KOPT-K1 (cell line): ENCODE data around the gene STARD10.
"Not testable (repeated sequence)": the region's sequence is repeated elsewhere in the genome, so short reads cannot be mapped to it uniquely, and the experiment has no call there.

Experiments
- H3K27ac ChIP-seq: fragments of 200-600 bp; sonication (generic); 2 replicates; pipeline ENCODE4 v1.5.1; 2016; ENCODE audit warnings: antibody characterized with exemption, mild to moderate bottlenecking, low read depth, low read length; ENCODE audit not compliant: poor library complexity, severe bottlenecking
- H3K36me3 ChIP-seq: fragments of 200-600 bp; sonication (generic); 2 replicates; pipeline ENCODE4 v1.5.1; 2017; ENCODE audit warnings: antibody characterized with exemption, mild to moderate bottlenecking, low read length, moderate library complexity; ENCODE audit not compliant: insufficient read depth
- H3K9me3 ChIP-seq: fragments of 200-600 bp; sonication (generic); 2 replicates; pipeline ENCODE4 v1.5.1; 2017; ENCODE audit warnings: antibody characterized with exemption, low read length, mild to moderate bottlenecking; ENCODE audit not compliant: insufficient read depth, poor library complexity, severe bottlenecking

STARD10 gene

DNA sequence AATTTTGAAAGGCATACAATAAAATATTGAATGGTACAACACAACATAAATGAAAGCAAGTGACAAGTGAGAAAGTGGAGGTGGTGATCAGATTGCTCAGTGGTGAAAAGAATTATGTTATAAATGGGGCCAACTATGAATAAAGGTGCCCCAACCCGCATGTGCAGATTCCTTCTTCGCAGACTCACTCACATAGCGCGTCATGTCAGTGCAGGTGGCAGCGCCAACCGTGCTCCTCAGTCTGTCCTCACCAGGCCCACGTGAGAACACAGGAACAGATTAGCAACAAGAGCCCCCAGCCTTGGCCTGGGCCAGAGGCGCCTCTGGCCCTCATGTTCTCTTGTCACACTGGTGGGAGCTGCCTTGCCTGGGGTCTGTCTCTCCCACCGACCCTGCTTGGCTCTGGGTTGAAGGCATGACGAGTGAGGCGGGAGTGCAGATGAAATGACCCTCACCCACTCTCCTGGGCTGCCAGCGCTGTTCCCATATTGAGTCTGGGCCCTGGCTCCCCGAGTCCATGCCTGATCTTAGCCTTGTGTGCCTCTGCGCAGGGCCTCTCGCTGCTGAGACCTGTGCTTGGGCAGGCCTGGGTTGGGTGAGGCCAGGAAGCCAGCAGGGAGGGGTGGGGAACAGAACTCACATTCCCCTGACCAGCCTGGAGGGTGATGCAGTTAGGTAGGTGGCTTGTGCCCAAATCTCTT lies 26.7 kb upstream of the STARD10 start:
- H3K36me3 ChIP-seq = peaks cover 86% of the 10 kb centered on the region
- H3K9me3 ChIP-seq = no peaks in the 10 kb centered on the region
- H3K27ac ChIP-seq = no peak overlapping the region

DNA sequence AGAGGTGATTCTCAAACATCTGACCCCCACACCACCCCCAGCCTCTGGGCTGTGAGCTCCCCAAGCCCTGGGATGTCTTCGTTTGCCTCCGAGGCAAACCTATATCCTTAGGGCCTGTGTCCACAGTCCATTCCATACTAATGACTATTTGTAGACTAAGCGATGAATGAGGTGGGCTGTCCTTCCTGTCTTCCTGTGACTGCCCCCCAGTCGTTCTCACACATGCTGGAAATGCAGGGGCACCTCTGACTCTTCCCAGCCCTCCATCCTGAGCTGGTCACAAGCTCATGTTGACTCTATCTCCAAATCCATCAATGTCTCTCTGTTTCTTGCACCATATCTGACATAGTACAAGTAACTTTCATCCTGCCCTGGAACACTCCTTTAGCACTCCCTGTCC lies 25.1 kb upstream of the STARD10 start:
- Histone ChIP-seq H3K36me3 (peaks cover 70% of the 10 kb centered on the region), H3K27ac (no peak overlapping the region), H3K9me3 (no peaks in the 10 kb centered on the region)

DNA sequence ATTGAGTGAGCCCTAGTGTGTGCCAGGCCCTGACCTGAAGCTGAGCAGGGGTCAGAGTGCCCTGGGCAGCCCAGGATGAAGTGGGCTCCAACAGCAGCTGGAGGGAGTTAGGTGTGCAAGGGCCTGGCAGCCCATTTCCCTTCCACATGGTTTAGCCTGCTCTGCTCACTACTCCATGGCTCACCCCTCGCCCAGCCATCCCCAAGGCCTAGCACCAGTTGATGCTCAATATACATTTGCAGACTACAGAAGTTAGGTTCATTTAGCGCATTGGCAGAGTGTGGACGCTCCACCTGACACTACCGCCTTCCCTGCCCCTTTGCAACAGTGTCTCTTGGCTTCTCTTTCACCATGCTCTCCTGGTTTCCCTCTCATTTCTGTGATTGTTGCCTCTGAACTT lies 24.1 kb upstream of the STARD10 start:
- H3K27ac ChIP-seq = no peak overlapping the region
- H3K9me3 ChIP-seq = no peaks in the 10 kb centered on the region
- H3K36me3 ChIP-seq = peaks cover 60% of the 10 kb centered on the region

DNA sequence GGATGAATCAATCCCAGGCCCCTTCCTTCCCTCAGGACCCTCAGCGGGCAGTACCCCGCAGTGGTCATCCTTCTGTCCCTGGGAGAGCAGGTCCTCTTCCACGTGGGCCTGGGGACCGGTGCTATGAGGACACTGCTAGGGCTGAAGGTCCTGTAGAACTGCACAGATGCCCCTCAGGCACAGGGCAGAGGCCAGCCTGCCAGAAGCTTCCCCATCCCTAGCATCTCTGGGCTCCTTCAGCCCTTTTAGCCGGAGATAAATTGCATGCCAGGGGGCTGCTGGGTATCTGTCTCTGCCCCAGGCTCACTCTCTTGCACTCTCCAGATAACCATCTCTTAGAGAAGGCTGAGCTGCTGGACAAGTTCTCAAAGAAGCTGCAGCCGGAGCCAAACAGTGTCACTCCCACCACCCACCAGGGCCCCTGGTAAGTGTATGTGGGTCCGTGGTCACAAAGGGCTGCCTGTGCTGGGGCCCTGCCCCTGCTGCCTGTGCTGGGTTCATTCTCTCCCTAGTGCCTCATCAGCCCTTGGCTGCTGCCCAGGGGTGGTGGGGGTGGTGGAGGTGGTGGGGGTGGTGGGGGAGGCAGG lies 22.6 kb upstream of the STARD10 start:
- Histone ChIP-seq H3K36me3 (peaks cover 51% of the 10 kb centered on the region), H3K9me3 (no peaks in the 10 kb centered on the region), H3K27ac (peak overlapping the region; percentile 87)

DNA sequence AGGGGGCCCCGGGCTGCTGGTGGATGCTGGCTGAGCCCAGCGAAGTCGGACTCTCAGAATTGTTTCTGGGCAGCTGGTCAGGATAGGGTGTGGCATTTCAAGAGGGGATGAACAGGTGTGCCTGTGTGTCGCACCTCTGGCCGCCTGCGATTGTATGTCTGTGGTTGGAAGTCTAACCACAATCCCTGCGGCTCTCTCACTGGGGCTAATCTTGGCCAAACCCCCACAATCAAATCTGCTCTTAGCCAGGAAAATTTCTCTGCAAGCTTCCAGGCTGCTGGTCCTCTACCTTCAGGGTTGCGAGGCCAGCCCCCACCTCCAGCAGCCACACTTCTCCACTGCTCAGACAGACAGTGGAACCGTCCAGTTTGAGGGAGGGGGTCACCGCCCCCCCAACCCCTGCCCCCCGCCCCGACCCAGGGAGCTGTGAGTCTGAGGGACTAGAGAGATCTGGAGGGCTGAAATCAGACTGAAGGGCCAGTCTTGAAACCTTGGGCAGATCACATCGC lies 21.3 kb upstream of the STARD10 start:
- Histone ChIP-seq H3K9me3 (no peaks in the 10 kb centered on the region), H3K36me3 (peaks cover 46% of the 10 kb centered on the region), H3K27ac (peak overlapping the region; percentile 87)

DNA sequence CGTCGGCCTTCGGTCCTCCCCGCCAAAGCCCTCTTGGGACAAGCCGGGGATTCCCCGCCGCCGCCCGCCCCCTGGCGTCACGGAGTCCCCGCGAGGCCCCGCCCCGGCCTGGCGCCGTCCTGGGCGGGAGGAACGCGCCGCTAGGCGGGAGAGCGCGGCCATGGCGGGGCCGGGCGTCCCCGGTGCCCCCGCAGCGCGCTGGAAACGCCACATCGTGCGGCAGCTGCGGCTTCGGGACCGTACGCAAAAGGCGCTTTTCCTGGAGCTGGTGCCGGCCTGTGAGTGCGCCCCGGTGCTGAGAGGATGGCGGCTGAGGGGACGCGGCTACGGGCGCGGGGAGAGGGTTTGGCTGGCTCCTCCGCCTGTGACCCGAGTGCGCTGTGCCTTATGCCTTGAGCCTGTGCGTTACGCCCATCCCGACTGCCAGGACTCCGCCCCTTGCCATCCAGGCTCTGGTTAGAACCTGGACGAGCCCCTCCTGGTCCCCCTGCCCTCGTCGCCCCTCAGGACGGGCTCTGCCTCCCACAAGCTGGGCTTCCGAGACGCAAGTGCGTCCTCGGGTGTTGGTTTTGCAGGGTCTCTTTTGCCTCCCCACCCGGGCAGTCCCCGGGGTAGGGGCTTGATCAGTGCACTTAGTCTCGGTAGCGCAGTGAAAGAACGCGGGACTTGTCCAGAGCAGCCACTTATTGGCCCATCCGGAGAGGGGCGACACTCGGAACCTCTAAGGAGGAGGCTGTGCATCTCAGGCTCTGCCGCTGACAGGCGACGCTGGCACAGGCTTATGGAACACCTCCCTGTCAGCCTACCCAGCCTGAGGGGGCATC lies 20.7 kb upstream of the STARD10 start, which contains the start of gene ATG16L2:
Gene ATG16L2, plus strand, starts transcription at position 126 of the 824 bp plus-strand sequence. Its CDS starts 35 bp downstream, at position 161.
- H3K9me3 ChIP-seq = no peaks in the 10 kb centered on the region
- H3K36me3 ChIP-seq = peaks cover 46% of the 10 kb centered on the region
- peak within 1 kb of the TSS; percentile 87 for H3K27ac ChIP-seq

DNA sequence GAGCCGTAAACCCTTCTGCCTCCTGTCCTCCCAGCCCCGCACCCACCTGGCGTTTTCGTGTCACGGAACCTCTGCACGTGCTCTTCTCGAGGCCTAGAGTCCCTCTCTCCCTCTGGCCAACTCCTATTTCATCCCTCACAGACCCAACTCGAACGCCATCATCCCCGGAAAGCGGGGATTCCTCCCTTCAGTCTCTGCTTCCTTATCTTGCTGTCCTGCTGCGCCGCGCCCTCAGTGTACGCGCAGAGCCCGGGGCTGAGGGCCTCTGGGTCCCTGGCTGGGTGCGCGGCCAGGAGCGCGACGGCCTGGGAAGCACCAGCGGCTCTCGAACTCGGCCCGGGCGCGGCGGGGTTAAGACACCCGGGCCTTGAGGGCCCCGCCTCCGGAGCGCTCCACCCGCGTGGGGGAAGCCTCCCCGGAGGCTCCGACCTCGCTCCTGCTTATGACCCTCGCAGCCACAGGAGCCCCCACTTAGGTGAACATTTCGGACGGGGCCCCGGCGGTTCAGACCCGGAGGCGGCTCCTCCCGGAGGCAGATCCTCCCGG lies 20.0 kb upstream of the STARD10 start:
- Histone ChIP-seq H3K9me3 (no peaks in the 10 kb centered on the region), H3K36me3 (peaks cover 46% of the 10 kb centered on the region), H3K27ac (peak overlapping the region; percentile 87)

DNA sequence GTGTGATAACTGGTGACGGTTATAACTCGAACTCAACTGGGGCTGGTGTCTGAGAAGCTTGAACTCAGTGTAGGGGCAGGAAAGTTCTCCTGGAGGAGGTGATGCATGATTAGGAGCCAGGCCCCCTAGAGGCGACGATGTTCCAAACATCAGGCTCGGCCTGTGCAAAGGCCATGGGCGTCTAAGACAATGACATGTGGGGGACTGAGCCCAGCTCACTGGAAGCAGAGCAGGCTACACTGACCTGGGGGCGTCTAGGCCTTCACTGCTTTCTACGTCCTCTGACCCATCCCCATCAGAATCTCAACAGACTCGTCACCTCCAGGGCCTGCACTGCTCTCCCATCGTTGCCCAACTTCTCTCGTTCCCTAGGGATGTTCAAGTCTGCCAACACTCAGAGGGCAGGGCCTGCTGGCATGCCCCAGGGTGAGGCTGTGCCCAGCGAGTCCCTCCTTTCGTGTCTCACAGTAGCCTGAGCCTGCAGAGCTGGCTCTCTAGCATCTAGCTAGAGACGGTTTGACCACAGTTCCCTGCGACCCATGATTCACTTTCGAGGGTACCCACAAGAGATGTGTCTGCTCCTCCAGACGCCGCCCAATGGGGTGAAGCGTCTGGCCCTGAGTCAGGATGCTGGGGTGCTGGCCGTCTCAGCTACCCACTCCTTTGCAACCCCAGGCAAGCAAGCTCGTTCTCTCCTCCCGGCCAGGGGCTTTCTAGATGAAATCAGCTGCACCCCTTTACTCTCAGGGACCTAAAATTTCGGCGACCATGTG lies 19.3 kb upstream of the STARD10 start:
- Histone ChIP-seq H3K36me3 (peaks cover 46% of the 10 kb centered on the region), H3K27ac (peak overlapping the region; percentile 87), H3K9me3 (no peaks in the 10 kb centered on the region)

DNA sequence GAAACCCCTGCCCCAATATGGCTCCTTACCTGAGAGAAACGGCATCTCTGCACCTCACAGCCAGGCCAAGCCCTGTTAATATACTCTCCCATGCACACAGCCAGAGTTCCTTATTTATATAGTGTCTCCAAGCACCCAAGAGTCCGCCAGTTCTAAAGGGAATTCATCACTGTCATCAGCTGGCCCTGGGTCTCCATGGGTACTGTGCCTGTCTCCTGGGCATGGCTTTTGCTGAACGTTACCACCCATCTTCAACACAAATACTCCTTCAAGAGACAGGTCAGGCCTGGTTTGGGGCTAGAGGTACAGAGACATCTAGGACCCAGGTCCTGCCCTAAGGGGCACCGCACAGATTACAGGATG lies 18.7 kb upstream of the STARD10 start:
- peaks cover 46% of the 10 kb centered on the region for H3K36me3 ChIP-seq
- no peaks in the 10 kb centered on the region for H3K9me3 ChIP-seq
- H3K27ac ChIP-seq = peak overlapping the region; percentile 87

DNA sequence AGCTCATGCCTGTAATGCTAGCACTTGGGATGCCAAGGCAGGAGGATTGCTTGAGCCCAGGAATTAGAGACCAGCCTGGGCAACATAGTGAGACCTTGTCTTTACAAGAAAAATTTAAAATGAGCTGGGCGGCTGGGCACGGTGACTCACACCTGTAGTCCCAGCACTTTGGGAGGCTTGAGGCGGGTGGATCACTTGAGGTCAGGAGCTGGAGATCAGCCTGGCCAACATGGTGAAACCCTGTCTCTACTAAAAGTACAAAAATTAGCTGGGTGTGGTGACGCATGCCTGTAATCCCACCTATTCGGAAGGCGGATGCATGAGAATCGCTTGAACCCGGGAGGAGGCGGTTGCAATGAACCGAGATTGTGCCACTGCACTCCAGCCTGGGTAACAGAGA lies 17.8 kb upstream of the STARD10 start:
- H3K9me3 ChIP-seq, H3K27ac ChIP-seq: not testable (repeated sequence)
- H3K36me3 ChIP-seq = peaks cover 40% of the 10 kb centered on the region

DNA sequence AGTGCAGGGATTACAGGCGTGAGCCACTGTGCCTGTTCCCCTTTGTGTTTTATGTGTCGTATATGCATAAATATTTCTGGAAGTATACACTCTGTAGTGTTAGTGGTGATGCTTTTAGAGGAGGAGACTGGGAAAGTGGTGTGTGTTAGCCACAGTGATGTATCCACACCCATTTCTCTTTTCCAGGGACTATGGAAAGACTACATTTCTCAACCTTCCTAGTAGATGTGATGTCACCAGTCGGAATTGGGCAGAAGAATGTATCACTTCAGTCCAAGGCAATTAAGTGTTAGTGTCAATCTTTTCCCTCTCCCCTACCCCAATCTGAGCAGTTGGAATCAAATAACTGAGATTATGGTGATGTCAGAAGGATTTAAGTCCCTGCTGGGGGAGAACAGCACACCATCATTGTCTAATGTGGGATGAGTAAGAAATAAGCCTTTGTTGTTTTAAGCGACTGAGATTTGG lies 14.5 kb upstream of the STARD10 start:
- Histone ChIP-seq H3K27ac (no peak overlapping the region), H3K36me3 (peaks cover 40% of the 10 kb centered on the region)

DNA sequence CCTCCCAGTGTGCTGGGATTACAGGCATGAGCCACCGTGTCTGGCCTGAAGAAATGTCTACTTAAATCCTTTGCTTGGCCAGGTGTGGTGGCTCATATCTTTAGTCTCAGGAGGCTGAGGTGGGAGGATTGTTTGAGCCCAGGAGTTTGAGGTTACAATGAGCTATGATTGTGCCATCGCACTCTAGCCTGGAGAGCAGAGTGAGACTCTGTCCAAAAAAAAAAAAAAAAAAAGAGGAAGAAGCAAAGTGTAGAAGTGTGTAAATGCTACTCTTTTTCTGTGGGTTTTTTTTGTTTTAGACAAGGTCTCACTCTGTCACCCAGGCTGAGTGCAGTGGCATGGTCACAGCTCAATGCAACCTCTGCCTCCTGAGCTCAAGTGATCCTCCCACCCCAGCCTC lies 13.9 kb upstream of the STARD10 start:
- Histone ChIP-seq H3K9me3 (no peaks in the 10 kb centered on the region), H3K36me3 (peaks cover 40% of the 10 kb centered on the region), H3K27ac (no peak overlapping the region)

More for the DNA sequence above, 14.5 kb upstream of the STARD10 start:
- H3K9me3 ChIP-seq = no peaks in the 10 kb centered on the region

DNA sequence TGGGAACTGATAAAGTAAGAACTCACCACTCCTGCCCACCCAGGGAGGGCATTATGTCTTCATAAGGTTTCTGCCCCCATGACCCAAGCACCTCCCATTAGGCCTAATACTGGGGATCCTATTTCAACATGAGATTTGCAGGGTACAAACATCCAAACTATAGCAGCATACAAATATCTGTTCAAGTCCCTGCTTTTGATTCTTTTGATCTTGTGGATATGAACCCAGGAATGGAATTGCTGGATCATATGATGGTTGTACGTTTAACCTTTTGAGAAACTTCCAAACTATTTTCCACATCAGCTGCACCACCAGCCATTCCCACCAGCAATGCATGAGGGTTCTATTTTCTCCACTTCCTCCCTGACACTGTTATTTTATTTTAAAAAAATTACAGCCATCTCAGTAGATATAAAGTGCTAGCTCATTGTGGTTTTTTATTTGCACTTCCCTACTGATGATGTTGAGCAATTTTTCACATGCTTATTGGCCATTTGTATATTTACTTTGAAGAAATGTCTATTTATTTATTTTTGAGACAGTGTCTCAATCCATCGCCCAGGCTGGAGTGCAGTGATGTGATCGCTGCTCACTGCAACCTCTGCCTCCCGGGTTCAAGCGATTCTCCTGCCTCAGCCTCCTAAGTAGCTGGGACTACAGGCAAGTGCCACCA lies 13.3 kb upstream of the STARD10 start:
- H3K9me3 ChIP-seq = no peaks in the 10 kb centered on the region
- H3K36me3 ChIP-seq = peaks cover 40% of the 10 kb centered on the region
- H3K27ac ChIP-seq = no peak overlapping the region

DNA sequence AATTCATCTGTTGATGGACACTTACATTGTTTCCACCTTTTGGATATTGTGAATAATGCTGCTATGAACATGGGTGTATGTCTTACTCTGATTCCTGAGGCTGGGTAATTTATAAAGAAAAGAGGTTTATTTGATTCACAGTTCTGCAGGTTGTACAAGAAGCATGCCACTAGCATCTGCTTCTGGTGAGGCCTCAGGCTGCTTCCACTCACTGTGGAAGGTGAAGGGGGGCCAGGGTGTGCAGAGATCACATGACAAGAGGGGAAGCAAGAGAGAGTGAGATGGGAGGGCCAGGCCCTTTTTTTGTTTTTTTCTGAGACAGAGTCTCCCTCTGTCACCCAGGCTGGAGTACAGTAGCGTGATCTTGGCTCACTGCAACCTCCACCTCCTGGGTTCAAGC lies 12.5 kb upstream of the STARD10 start:
- peaks cover 35% of the 10 kb centered on the region for H3K36me3 ChIP-seq
- not testable (repeated sequence) for H3K27ac ChIP-seq

More for the DNA sequence above, 12.5 kb upstream of the STARD10 start:
- H3K9me3 ChIP-seq = not testable (repeated sequence)
